ENCODE measurements around the gene MAMDC4. TPM values are rescaled to one million over a fixed set of nuclear protein-coding genes. Genes with fewer than 3 reads are reported as not detected.

Gene MAMDC4
- total and polyA plus RNA-seq, 2 of the 8 experiments (the other 6 are each of a cell fraction or from before 2014, with no cell fraction given), result 3.1 to 4.5 TPM

- ChIA-PET POLR2A (ENCODE audit: partially characterized antibody) (interaction anchor here (1.1 to 16.2 kb wide), 2 partner anchors 12 to 15 kb away, joined by 4 to 248 read pairs; partner anchors contain the start of genes AJM1 and EDF1), CTCF (ENCODE audit: partially characterized antibody) (interaction anchor here (1.2 kb wide), 1 partner anchor 11 kb away, joined by 3 read pairs; no protein-coding TSS in a partner anchor)
- 91% methylated on average over 13 of the region's 18 CpGs; no CpG with 5 or more reads in 1 of the 2 experiments for WGBS, 2 experiments (ENCODE audit: extremely low coverage in 1 of 2, insufficient coverage in 1 of 2, insufficient read length in 1 of 2, insufficient replicate concordance in 2 of 2, low coverage in 1 of 2, low lambda C conversion rate in 2 of 2, missing lambda C conversion rate in 1 of 2)
- H3K9me3 ChIP-seq (ENCODE audit: insufficient read depth in 2 of 2, low read depth in 1 of 2, low read length in 1 of 2), result no peaks in the 10 kb centered on the region
- H3K4ac ChIP-seq (replicated peaks; ENCODE audit: insufficient read length, low read depth, low read length), result no peak overlapping the region
- H2AFZ ChIP-seq (ENCODE audit: low read length), result no peak overlapping the region
- no peak overlapping the region for H3K9ac ChIP-seq (replicated peaks in 1 of 4; ENCODE audit: extremely low read depth in 1 of 4, low read depth in 3 of 4, low read length in 3 of 4)
- no peaks in the 10 kb centered on the region for H3K79me1 ChIP-seq (ENCODE audit: low read depth, low read length)
- no peak overlapping the region for H3K23ac ChIP-seq (ENCODE audit: insufficient read length)
- peaks cover 7 to 14% of the 10 kb centered on the region in 2 experiments for H4K20me1 ChIP-seq (replicated peaks in 1 of 2; ENCODE audit: control insufficient read depth in 1 of 2, insufficient read depth in 2 of 2, low read length in 2 of 2)
- peaks cover 0 to 7% (median 3%) of the 10 kb centered on the region in 4 experiments; a peak in 5 of 8 replicates for H3K36me3 ChIP-seq (ENCODE audit: control insufficient read depth in 2 of 4, insufficient read depth in 4 of 4, low read length in 3 of 4)
- TF ChIP-seq SP2 (IDR thresholded peaks at IDR 0.05; ENCODE audit: low read length) (no peak), SIRT6 (IDR thresholded peaks at IDR 0.05; ENCODE audit: low read length) (no peak), CHD2 (IDR thresholded peaks at IDR 0.05; ENCODE audit: low read length) (no peak), RBBP5 (IDR thresholded peaks at IDR 0.05; ENCODE audit: borderline replicate concordance, low read depth, low read length) (no peak), BACH1 (IDR thresholded peaks at IDR 0.05; ENCODE audit: low read length) (no peak), POU5F1 (IDR thresholded peaks at IDR 0.05; ENCODE audit: low read depth, low read length) (no peak), KDM4A (IDR thresholded peaks at IDR 0.05; ENCODE audit: low read depth, low read length, severe bottlenecking) (no peak)
- H2BK5ac ChIP-seq (ENCODE audit: low read depth, low read length), result no peak overlapping the region
- peaks cover 0 to 10% (median 3%) of the 10 kb centered on the region in 4 experiments; a peak in 5 of 7 replicates for H3K4me1 ChIP-seq (replicated peaks in 1 of 4; ENCODE audit: control insufficient read depth in 3 of 4, insufficient read depth in 4 of 4, low read length in 3 of 4)
- H2BK15ac ChIP-seq (ENCODE audit: low read length), result no peak overlapping the region
- H3K79me2 ChIP-seq (ENCODE audit: control insufficient read depth in 1 of 2, insufficient read depth in 2 of 2, low read length in 2 of 2), result no peaks in the 10 kb centered on the region
- DNase-seq (ENCODE audit: low read depth in 1 of 2, low spot score in 2 of 2) (peak in 1 of 2 experiments; percentile 45), FAIRE-seq (no peak)
- no peak overlapping the region for H3K18ac ChIP-seq (ENCODE audit: extremely low read depth, low read length)
- no peak overlapping the region for H3K14ac ChIP-seq (ENCODE audit: insufficient read length)
- no peak overlapping the region for H2BK120ac ChIP-seq (replicated peaks; ENCODE audit: low read depth, low read length)
- H3K27me3 ChIP-seq (replicated peaks in 1 of 4; ENCODE audit: control insufficient read depth in 3 of 4, extremely low read depth in 1 of 4, insufficient read depth in 3 of 4, low read length in 3 of 4), result no peaks in the 10 kb centered on the region
- H3K27ac ChIP-seq (ENCODE audit: low read depth, low read length), result no peak overlapping the region
- no peak overlapping the region for H4K5ac ChIP-seq (ENCODE audit: insufficient read length, low read depth, low read length)
- no peak overlapping the region for H3K4me2 ChIP-seq (ENCODE audit: insufficient read depth in 1 of 2, low read depth in 2 of 2, low read length in 2 of 2)
- no peak overlapping the region for H3K4me3 ChIP-seq (ENCODE audit: extremely low read depth in 1 of 4, insufficient read depth in 2 of 4, low read depth in 3 of 4, low read length in 4 of 4)
- no peak overlapping the region for H2BK12ac ChIP-seq (ENCODE audit: low read depth, low read length)
- no peak overlapping the region for H4K8ac ChIP-seq (ENCODE audit: extremely low read depth, insufficient read depth, low read length)
- H3K56ac ChIP-seq (replicated peaks; ENCODE audit: insufficient read length, low read depth, low read length), result no peak overlapping the region
- H2BK20ac ChIP-seq (ENCODE audit: low read length), result no peak overlapping the region
- peaks cover 2% of the 10 kb centered on the region; the same call in 1 of the 2 replicates for H3K23me2 ChIP-seq (ENCODE audit: low read depth, low read length)
- H2AK5ac ChIP-seq (ENCODE audit: low read depth, low read length), result no peak overlapping the region
- H4K91ac ChIP-seq (replicated peaks; ENCODE audit: insufficient read length, low read length), result no peak overlapping the region
These were observed 1.5 kb downstream of the MAMDC4 start for GRCh38 chr9:136853596-136854112.

Measured in H1 (cell line).